Hematopoietic multipotent progenitor cell treated with erythropoietin and hydrocortisone succinate and interleukin-3 and kit ligand, for 4 days (in vitro differentiated cells): Measurements from ENCODE around the gene GTPBP4.
"Not testable (repeated sequence)": the region's sequence is repeated elsewhere in the genome, so short reads cannot be mapped to it uniquely, and the experiment has no call there.

Experiments used
- DNase-seq: peaks from one replicate; pipeline ENCODE4 v3.0.0-alpha.2; 2015

The GTPBP4 gene

DNA sequence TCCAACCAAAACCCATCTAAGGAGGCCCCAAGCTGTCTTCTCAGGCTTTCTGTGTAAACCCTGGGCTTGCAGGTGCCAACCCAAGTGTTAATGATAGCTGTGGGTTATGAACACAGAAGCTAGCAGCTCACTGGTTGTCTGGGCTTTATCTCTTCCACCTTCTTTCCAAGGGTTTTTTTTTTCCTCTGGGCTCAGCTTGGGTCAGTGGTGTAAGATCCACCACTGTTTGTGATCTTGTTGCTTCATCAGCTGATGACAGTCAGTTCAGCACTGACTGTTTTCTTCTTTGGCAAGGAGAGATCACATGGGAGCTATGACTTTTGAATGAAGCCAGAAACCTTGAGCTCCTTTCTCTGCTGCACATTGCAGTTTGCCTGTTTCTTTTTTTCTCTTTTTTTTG is 4.6 kb downstream of the GTPBP4 start:
- DNase-seq: peak; percentile 25

DNA sequence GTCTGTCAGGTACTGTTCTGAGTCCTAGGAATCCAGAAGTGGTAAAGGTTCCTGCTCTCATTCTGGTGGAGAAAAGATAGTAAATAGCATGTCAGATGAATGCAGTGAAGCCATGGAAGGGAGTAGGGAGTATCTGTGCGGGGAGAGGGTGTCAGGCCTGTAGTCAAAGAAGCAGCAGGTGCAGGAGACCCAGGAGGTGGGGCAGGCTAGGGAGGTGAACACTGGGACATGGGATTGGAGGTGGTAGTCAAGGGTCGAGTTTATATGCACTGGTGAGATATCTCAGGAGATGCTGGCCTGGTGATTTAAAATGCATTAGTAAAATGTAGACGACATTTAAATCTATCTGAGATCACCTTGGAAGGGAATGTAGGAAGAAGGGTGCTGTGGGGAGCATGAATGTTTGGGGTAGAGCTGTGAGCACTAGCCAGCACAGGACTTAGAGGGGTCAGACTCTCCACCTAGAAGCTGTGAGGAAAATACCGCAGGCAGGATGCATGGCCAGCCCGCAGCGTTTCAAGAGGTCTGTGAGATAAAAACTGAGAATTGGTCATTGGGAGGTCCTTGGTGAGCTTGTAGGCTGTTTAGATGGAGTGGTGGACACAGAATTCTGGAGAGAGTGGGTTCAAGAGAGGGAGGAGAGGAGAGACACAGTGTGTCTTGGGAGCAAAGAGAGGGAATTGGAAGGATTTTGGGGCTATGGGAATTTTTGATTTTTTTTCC is 6.8 kb downstream of the GTPBP4 start:
- DNase-seq: no peak

DNA sequence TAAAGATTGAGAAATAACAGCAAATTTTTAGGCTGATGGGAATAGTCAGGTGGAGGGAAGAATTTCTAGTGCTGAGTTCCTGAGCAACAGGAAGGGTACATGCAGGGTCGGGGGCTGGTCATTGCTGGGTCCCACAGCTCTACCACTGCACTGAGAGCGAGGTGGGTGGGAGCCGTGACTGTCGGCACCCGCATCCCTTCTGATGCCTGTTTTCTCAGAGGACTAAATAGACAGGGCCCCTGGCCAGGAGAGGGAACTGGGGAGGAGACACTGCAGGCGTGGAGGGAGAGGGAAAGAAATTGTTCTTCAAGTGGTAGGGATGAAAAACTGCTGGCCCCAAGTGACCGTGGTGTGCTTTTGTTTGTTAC is 7.3 kb downstream of the GTPBP4 start:
- DNase-seq: no peak

DNA sequence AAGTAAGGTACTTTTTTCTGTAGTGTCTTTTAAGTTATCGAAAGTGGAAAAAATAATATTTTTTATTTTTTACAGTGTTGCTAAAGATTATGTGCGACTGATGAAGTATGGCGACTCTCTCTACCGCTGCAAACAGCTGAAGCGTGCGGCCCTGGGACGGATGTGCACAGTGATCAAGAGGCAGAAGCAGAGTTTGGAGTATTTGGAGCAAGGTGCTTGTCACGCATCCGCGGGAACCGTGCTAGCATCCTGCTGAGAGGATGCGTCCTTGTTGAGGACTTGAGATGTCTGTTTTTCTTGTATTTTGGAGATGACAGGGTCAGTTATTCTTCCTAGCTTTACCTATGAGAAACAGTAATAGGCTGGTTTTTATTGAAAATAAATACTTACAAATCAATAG is 7.8 kb downstream of the GTPBP4 start:
- DNase-seq: no peak

DNA sequence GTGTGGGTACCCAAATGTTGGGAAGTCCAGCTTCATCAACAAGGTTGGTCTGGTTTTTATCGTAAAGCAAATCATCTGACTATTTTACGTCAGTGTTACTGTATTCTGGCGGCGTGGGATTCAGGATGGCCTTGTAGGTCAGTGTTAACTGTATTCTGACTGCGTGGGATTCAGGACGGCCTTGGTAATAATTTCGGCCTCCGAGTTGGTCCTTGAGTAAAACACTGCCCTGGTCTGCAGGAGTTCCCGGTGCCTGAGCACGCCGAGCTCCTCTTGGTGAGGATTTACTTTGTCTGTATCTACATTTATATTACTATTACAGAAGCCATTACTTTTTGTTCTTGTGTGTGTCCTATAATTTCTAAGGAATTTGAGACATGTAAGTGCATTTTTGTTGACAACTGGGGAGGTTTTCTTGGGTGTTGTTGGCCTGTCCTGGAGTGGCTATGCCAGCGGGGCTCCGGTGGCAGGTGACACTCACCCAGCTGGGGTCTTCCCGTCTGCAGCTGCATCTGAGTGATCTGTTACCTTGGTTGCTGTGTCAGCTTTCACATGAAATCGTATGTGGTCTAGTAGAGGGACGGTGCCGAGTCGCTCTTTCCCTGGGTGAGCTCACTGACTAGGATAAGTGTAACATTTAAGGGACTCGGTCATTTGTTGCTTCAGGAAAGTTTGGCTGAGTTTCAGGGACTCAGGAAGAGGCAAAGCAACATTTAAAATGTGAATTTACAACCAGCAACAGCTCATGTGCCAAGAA is 9.2 kb downstream of the GTPBP4 start:
- DNase-seq: no peak

DNA sequence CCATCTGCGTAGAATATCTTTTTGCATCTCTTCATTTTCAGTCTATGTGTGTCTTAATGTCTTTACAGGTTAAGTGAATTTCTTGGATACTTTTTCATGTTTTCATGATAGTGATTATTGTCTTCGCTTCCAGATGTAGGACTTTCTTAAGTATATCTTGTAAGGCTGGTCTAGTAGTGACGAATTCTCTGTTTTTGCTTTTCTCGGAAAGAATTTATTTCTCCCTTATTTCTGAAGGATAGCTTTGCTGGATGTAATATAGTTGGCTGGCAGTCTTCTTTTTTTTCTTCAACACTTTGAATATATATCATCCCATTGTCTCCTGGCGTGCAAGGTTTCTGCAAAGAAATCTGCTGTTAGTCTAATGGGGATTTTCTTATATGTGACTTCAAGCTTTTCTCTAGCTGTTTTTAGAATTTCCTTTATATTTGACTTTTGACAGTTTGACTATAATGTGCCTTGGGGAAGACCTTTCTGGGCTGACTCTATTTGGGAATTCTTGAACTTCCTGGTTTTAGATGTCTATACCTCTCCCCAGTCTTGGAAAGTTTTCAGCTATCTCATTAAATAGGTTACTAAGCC is 14.3 kb downstream of the GTPBP4 start:
- DNase-seq: no peak

DNA sequence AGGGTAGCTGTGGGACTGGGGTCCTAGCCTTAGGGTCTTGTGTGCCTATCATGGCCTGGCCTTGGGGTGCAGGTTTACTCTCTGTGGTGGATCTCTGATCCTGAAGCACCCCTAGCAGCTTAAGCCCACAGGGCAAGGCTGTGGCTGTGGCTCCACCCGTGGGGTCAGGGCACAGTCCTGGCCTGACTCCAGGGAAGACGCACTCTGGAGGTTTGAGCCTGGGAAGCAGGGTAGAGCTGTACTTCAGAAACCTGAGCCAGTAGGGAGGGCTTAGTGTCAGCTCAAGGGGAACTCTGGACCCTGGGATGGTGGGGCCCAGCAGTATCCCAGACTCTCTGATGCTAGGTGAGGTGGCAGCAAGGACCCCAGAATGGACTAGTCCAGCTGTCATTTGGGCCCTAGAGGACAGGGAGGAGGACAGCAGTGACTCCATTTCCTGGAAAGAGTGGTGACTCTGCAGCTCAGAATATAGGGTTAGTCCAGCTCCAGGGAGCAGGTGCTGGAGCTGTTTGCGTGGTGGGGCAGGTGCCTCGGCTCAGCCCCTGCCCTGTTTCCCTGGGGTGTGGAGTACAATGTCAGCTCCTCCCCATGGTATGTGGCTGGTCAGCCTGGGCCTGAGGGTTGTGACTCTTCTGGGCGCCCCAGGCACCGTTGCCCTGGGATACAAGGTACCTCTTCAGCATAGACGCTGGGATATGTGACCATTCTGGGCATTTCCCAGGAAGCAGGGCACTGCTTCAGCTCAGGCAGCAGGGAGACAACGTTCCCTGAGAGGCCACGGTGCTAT is 15.8 kb downstream of the GTPBP4 start:
- no peak for DNase-seq

DNA sequence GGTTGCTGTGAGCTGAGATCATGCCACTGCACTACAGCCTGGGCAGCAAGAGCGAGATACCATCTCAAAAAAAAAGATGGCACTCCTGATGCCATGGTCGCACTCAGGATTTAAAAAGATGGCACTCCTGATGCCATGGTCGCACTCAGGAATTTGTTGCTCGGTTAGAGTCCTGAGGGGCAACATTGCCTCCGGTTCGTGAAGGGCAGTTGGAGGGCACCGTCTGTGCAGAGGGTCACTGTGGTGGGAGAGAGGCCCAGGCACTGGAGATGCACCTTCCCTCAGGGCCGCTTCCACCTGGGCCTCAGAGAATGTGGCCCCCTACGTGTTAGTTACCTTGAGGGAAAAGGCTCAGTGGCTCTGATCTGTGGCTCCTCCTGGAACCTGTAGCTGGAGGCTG is 18.3 kb downstream of the GTPBP4 start:
- no peak for DNase-seq

DNA sequence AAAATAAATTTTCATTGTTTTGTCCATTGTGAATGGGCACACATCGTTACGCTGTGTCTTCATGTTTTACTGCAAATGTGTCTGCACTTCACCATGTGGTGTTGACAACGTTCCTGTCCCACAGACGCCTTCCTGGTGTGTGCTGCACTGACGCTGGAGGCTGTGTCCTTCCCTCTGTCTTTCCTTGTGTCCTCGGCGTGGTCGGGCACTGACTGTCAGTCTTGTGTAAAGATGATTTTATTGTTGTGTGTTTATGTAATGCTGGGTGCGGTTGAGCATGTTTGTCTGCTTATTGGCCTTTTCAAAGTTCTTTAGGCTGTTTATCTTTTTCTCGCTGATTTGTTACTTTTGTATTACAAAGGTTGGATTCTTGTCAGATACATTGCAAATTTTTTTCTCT is 19.3 kb downstream of the GTPBP4 start:
- no peak for DNase-seq

DNA sequence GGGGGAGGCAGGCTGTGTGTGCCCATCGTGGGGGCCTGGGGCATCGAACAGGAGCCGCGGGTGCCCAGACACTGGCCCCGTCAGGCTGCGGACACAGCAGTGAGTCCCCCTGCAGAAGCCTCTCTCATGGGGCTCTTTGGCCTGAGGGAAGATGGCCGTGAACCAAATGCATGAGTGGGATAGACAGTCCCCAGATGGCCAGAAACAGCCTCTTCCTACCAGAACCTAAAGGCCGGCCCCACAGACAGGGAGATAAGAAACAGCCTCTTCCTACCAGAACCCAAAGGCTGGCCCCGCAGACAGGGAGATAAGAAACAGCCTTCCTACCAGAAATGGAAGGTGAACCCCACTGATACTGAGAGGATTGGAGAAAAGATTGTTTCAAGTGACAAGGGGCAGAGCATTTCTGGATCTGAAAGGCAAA is 20.8 kb downstream of the GTPBP4 start:
- DNase-seq: peak; percentile 79

DNA sequence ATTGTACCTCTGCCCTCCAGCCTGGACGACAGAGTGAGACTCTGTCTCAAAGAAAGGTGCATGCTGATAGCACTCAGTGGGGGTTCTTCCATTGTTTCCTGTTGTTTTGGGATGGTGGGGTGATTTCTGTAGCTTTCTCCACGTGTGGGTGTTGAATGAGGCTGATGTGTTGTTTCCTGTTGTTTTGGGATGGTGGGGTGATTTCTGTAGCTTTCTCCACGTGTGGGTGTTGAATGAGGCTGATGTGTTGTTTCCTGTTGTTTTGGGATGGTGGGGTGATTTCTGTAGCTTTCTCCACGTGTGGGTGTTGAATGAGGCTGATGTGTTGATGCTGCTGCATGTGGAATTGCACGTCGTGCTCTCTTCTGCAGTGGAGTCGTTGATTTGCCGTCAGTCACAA is 21.7 kb downstream of the GTPBP4 start:
- not testable (repeated sequence) for DNase-seq

DNA sequence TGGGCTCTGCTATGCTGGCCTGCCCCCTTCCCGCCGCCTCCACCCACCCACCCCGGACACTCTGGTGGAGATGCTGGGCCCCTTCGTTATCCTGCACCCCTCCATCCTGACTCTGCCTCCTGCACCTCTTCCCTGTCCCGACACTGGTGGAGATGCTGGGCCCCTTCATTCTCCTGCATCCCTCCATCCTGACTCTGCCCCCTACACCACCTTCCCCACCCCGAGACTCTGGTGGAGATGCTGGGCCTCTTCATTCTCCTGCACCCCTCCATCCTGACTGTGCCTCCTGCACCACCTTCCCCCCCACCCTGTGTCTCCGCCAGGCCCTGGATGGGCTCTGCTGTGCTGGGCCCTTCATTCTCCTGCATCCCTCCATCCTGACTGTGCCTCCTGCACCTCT is 22.5 kb downstream of the GTPBP4 start:
- DNase-seq: no peak

DNA sequence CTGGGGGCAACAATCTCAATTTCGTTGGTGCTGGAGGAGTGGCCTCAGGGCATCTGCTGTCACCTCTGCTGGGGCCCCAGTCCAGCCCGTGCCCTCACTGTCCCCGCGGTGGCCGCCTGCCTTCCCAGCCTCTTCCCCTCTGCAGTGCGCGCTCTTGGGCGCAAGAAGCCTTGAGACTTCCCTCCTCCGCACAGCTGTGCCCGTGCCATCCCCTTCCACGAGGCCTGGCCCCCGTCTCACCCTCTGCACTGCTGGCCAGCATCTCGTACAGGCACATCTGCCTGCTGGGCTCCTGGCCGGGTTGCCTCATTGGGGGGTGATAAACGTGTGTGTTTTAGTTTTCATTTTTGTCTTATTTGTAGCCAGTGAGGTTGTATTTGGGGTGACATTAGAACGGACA is 23.5 kb downstream of the GTPBP4 start:
- DNase-seq: no peak

DNA sequence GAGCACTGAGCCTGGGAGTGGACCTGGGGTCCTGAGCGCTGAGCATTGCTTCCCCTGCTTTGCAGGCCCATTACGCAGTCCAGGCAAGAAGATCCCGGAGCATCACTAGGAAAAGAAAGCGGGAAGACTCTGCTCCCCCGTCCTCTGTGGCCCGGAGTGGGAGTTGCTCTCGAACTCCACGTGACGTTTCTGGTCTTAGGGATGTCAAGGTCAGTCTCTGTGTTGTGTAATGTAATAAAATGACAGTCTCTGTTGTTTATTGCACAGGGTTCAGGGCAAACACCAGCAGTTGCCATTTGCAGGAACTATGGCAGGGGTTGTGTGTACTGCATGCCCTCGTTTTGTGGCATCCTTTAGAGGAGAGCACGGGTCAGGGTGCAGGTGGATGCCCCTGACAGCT is 27.5 kb downstream of the GTPBP4 start:
- DNase-seq: no peak

DNA sequence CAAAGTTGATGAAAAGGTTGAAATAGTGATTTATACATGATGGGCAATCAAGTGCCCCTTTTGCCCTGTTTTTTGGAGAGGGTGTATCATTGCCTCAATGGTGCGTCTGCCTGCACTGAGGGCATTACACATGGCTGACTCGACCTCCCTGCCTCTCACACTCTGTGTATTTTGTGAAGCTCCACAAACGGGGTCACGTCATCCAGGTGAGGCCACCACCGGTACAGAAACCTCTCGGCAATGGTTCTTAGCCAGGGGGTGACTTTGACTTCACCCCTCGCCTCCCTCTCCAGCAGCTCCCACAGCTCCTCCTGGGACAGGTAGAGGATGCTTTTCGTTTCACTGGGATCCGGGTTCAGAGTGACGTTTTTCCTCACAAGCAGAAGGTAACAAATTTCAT is 31.1 kb downstream of the GTPBP4 start:
- no peak for DNase-seq

DNA sequence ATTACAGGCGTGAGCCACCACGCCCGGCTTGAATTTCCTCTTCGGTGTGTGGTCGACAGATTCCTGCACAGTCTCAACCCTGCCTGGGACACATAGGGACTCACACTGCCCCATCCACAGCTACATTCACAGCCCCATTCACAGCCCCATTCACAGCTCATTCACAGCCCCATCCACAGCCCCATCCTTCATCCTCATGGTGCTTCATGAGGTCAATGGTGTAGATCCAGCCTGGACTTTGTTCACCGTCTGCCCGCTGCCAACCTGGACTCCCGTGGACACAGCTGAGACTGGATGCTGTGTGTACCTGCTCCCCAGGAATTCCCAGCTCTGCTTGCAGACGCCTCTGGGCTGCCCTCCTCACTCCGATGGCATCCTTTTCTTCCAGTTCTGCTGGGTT is 32.2 kb downstream of the GTPBP4 start:
- DNase-seq: no peak

DNA sequence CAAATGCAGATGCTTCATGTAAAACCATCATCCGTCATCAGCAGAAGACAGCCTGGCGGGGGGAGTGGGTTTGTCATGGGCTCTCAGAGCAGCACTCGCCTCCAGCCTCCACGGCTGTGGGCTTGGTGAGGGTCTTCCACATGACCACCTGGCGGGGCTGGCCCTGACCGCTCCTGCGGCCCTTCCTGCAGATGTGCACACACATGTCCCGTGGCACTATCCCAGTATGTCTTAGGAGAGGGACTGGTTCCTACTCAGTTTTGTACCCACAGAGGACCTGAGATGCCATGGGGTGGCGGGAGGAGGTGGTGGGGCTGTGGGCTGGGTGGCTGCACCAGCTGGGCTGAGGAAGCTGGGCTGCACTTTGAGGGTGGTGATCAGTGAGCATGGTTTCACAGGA is 32.7 kb downstream of the GTPBP4 start:
- no peak for DNase-seq

DNA sequence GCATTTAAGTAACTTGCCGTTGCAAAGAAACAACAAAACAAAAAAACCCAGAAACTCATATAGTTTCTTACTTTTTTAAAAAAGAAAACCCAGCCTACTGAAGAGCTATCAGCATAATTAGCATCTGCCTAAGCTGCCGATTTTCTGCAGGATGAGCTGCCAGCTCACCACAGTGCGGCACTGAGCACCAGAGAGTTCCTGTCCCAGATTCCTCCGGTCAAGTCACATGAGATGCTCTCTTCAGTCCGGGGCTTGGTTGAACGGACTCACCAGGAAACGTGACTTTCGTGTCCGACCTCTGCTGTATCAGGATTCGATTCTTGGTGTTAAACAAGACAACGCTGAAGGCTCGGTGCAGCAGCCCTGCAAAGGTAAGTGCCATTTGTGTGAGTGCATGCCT is 34.2 kb downstream of the GTPBP4 start:
- DNase-seq: no peak

DNA sequence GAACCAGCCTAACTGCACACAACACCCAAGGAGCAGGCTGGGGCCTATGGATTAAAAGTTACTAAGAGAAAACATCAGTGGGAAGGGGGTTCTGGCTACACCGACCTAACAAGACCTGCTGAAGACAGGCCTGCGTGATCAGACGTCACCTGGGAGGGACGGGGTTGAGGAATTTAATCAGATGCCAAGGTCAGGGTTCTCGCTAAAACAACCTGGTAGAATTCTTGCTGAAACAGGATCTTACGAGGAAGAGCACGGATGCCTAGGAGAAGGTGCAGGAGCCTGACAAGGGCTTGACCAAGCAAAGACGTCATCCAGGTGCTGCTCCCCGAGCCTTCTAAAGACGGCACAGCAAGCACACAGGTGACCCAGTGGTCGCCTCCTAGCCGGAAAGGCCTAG is 35.9 kb downstream of the GTPBP4 start:
- DNase-seq: no peak

DNA sequence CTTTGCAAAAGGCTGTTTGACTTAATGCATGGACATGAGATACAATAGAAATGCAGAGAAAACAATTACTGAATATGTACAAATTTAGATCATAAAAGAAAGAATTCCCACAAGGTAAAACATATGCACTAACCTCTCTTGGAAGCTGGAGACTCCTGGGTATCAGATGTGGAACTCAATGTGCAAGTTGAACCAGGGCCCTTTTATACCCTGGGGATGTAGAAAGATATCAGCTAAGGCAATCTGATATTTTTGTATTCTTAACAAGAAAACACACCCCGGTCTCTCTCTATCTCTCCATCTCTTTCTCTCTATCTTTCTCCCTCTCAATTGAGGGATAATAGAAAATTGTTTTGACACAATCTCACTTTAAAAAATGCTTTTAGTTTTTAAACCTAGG is 37.4 kb downstream of the GTPBP4 start, which contains the start of gene IDI2:
Gene IDI2 (minus strand): TSS at position 177 of the 400 bp plus-strand sequence. CDS start 1,136 bp downstream, outside the sequence.
- DNase-seq: no peak

DNA sequence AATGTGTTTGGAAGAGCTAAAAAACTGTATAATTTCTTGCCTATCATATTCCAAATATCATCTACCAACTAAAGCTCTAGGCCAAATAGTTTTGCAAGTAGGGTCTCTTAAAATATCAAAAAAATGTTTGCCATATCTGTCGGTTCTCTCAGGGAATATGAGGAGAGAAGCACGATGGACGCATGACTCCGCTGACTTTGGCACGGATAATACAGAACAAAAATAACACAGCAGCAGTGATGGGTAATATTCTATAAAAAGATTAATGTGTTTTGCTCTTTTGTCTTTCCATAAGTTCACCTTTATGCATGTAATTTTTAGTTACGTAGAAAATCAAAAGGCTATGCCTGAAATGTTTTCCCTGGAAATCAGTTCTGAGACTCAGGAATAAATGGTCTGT is 38.3 kb downstream of the GTPBP4 start:
- DNase-seq: no peak

DNA sequence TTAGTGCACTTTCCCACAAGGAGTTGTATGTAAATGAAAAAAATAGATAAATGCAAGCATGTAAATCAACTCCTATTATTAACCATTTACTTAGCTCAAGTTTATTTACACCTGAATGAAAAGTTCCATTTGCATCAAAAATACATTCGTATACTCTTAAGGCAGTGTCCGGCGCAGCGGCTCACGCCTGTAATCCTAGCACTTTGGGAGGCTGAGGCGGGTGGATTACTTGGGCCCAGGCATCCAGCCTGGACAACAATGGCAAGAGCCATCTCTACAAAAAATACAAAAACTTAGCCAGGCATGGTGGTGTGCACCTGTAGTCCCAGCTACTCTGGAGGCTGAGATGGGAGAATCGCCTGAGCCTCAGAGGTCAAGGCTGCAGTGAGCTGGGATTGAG is 41.6 kb downstream of the GTPBP4 start:
- DNase-seq: no peak

DNA sequence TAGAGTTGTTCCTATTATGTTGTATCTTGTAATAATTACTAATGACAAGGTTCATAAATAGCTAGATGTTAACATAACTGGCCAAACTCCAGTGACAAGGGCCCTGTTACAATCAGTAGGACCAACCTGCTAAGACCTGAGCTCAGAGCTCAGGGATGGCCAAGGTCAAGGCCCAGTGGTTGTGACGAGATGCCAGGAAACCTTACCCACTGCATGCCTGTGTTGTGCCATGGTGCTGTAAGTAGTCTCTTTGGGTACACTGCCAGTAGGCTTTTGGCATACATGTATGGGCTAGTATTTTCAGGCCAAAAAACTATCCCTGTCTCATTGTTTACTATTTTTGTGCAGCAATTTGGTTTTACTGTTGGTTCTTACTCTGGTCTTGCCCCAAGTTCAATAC is 45.4 kb downstream of the GTPBP4 start:
- DNase-seq: no peak

DNA sequence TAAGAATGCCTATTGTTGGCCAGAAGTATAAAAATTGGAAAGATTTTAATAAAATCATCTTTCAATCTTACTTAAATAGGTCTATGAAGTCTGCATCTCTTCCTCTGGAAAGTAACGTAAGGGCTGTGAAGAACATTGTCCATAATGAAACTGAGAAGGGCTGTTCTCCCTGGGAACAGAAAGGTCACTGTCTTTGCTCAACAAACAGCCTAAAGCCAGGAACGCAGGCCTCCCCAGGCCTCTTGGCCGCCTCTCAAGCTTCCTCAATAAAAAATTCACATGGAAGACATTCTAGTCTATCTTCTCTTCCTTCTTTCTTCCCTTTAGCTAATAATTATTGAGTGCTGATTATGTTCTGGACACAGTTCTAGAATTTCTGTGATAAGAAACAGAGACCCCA is 46.5 kb downstream of the GTPBP4 start:
- no peak for DNase-seq
